ENCODE results near the gene MTR. TPM values are rescaled to one million over a fixed set of nuclear protein-coding genes. Genes with fewer than 3 reads are reported as not detected.
A peak's percentile ranks its signal among the peaks of the same experiment; 100 is the strongest.
"Not testable (repeated sequence)": the region's sequence is repeated elsewhere in the genome, so short reads cannot be mapped to it uniquely, and the experiment has no call there.

Gene MTR
- polyA plus RNA-seq, 12 donors, result 16.7 to 32.1 (median 23.8) TPM; not detected in 1

DNA sequence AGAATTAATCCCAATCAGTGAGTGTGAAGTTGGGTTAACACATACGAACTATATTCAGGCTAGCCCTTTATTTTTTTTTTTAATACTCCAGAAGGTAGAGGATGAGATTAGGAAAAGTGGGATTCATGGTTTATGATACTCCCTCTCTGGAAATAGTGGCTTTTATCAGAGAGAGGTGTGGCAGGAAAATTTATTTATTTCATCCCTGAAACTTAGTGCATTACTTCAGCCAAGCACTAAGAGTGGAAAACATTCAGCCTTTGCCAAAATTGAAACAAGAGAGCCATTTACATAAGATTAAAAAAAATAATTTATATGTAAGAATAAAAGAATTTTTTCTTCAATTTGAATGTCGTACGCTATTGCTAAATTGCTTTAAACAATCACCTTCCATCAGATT is 35.0 kb downstream of the MTR start:
- no peak for DNase-seq

DNA sequence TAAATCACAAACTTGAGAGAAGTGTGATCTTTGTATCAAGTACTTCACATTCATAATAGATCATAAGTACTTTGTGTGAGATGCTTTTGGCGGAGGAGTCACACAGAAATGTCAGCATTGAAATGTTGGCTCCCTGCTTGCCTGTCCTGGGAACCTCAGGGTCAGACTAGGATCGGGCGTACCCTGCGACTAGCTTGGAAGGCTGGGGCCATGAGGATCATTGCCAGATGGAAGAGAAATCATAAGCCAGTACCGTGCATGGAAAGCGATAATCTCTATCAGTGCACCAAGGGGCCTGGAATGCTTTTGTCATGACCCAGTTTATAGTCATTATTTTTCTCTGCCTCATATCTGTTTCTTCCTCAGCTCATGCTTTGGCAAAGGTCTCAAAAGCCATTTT is 35.5 kb downstream of the MTR start:
- DNase-seq, result no peak

DNA sequence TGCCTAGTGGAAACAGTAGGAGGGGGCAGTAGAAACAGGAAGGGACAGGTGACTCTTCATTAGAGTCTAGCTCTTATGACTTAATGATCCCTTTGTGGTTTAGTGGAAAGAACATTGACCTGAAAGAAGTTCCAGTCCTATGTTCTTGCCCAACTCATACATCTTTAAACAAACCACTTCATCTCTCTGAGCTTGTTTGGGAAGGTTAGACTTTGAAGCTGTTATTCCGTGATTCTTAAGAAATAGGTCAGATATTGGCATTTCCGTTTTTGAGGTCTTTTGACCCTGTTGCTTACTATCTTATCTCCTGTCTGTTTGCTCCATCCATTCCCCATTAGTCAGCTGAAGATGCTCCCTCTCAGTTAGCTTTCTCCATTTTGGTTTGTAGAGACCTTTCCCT is 38.5 kb downstream of the MTR start:
- DNase-seq, result no peak

DNA sequence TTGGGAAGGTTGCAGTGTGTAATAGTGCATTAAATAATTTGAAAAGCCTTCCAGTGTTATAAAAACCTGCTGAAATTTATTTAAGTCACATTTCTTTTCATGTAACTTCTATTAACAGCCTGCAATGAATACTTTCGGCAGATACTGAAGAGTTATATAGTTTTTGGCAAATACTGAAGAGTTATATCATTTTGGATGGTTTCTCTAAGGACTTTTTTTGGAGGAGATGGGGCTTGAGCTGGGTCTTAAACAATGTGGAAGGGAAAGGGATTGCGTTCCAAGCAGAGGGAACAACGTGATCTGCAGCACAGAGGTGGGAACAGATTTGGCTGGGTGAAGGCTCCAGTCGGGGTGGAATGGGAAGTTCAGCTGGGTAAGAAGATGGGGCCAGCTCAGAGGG is 39.8 kb downstream of the MTR start:
- DNase-seq, result no peak

DNA sequence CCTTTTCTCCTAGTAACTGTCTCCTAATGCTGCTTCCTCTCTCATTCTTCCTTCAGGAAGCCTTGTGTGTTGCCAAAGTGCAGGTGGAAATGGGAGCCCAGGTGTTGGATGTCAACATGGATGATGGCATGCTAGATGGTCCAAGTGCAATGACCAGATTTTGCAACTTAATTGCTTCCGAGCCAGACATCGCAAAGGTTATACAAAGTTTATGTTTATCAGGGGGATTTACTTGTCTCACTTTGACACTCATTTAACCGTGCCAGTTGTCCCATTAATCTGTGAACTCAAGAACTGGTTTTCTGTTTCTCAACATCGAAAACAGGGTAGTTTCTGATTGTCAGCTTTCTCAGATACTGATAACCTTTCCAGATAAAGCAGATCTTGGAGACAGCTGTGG is 40.4 kb downstream of the MTR start:
- no peak for DNase-seq

DNA sequence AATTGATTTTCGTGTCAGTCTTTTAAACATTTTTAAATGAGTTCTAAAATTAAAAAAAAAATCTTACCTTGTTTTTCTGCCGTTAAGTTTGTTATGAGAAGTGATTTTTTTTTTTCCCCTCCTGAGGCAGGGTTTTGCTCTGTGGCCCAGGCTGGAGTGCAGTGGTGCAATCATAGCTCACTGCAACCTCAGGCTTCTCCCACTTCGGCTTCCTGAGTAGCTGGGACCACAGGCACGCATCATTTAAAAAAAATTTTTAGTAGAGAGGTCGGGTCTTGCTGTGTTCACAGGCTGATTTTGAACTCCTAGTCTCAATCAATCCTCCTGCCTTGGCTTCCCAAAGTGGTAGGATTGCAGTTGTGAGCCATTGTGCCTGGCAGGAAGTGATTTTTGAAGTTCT is 41.1 kb downstream of the MTR start:
- no peak for DNase-seq

DNA sequence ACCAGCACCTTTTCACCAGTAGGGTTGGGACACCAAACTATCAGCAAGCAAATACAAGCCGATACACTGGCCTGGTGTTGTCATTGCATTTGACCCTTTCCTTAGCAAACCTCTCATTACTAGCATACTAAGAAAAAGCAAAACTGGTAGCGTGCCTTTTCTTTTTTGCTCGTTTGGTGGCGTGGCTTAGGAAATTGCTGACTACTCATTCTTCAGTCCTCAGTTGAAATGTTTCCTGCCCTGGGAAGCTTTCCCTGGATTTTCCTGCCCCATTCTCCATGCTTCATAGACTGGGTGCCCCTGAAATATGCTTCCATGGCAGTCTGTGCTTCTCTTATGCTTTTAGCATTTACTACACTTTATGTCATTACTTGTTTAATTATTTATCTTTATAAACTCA is 42.0 kb downstream of the MTR start:
- no peak for DNase-seq

DNA sequence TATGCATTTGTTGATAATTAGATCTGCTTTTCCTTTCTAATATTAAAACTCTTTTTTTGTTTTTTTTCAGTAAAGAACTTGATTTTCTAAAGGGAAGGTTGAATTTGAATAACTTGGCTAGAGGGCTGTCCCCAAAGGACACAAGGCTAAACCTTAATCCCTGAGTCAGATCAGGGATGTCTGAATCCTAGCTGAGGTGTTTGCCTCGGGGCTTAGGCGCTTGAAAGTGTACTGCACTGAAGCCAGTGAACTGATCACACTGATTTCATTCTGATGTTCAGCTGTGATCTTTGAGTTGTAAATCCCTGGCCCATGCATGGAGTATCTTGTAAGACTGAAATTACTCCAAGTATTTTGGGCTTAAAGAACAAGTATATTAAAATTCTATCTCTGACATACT is 42.8 kb downstream of the MTR start:
- no peak for DNase-seq

DNA sequence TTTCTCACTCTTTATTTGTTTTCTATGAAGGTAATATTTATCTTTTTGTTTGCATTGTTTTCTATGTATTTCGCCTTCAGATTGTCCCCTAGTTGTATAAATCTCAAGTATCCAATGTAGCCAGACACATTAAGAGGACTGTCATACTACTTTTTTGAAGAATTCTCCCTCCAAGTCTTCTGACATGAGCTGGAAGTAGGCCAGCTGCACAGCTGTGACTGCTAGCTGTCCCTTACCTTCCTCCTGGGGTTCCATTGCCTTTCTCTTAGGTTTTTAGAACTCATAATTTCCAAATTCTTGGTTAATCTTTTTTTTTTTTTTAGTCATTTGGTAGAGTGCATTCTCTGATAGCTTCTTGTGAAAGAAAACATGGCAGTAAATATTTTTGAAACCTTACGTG is 46.2 kb downstream of the MTR start:
- no peak for DNase-seq

DNA sequence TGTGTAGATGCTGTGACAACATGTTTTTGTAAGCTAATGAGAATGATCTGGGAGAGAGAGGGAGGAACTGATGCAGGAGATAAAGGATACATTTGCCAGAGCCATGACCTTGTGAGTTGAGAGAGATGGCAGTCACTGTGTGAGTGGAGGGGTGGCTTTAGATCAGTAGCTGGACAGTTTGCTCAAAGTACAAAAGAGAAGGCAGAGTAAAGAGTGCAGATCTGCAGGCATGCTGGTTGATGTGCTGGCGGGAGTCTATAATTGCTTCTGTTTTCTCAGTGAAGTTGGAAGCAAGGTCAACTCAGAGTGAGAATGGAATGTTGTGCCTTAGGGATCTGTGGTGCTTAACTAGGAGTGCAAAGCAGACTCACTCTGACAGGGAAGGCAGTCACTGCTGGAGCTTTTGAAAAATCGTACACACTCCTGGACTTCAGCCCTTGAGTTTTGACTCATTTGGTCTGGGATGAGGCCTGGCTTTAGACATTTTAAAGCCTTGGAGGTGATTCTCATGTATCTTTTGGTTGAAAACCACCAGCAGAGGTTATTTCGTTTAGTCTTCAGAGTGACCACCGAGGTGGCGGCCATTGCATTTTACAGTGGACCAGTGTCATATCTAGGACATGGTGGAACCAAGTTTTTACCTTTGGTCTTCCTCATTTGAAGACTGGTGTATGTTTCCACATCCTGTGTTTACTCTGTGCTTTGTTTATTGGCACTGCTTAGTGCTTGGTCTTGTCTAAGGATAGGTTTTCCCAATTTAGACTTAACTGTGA is 49.6 kb downstream of the MTR start:
- no peak for DNase-seq

DNA sequence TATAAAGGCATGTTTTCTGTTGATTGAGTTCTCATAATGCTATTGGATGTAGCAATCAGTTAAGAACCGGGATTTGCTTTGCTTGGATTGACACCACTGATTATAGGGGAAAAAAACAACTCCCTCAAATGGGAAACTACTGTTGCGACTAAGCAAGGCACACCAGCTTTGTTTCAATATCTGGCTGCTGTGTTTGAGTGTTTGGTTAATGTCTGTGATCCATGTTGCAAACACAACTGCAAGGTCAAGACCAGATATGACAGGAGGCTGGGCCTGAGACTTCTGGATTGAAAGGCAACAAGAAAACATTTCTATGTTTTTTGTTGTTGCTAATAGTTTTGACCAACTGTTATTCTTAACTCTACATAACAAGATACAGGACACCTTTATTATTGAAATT is 50.7 kb downstream of the MTR start:
- DNase-seq, result no peak

DNA sequence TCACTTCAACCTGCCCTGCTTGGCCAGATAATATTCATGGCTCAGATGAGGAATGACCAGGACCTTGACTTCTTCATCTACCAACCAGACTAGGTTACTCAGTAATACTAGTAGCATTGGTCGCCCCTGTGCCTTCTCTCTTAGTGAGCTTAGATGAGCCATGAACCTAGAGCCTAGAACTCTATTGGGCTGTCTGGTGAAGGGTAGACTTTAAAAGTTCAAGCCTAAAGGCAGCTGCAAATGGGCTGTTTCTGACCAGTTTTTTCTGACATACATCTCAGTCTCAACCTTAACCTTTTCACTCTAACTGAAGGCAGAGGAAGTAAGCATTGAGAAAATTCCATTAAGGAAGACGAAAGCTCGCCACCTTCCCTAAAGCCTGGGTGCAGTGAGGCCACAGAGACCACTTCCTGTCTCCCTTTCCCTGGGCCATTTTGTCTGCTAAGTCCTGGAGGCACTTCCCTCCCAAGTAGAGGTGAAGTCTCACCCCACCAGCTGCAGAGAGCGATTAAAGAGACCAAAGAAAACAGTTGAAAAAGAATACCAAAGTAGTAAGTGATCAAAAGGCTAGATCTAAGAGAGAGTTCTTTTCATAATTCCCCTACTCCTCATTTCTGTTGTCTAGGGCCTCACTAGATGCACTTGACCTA is 53.3 kb downstream of the MTR start:
- DNase-seq, result no peak

DNA sequence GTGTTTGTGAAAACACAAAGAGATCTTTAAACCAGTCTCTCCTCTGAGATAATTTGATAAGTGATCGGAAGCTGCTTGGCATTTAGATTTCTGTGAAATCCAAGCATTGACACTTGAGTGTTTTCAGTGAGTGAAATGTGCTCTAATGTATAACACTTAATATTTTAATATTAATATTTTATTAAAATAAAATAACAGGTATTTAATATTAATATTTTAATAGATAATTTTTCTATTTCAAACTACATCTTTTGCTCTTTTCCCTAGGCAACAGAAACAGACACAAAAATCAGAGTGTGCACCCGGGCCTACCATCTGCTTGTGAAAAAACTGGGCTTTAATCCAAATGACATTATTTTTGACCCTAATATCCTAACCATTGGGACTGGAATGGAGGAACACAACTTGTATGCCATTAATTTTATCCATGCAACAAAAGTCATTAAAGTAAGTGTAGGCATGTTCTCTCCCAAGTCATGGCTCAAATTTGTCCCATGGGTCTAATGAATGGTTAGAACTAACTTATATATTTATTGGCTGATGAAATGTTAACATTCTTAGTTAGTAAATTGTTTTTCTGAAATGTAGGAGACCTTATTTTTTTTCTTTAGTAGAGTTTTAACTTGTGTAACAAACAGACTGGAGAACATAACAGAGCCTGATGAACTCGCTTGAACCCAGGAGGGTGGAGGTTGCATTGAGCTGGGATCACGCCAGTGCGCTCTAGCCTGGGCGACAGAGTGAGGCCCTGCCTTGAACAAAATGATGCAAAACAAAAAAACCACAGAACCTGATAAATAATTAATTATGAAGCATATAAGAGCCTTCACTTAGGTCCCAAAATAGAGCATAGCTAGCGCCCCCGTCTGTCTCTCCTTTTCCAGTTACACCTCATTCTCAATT is 55.2 kb downstream of the MTR start:
- peak; percentile 32 for DNase-seq

DNA sequence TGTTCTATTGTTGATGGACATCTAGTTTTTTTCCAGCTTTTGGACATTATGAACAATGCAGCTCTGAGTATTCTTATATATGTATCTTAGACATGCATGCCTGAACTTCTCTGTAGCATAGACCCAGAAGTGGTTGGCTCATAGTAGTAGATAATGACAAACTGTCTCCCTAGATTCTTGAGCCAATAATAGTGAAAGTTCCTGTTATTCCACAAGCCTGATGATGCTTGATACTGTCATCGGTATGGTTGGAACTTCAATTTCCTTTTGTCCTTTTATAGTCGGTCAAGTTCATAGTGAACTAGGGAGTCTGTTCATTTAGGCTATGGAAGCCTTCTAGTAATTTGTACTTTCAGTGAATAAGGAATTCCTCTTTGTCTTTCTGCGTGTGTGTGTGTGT is 56.8 kb downstream of the MTR start:
- DNase-seq, result no peak

DNA sequence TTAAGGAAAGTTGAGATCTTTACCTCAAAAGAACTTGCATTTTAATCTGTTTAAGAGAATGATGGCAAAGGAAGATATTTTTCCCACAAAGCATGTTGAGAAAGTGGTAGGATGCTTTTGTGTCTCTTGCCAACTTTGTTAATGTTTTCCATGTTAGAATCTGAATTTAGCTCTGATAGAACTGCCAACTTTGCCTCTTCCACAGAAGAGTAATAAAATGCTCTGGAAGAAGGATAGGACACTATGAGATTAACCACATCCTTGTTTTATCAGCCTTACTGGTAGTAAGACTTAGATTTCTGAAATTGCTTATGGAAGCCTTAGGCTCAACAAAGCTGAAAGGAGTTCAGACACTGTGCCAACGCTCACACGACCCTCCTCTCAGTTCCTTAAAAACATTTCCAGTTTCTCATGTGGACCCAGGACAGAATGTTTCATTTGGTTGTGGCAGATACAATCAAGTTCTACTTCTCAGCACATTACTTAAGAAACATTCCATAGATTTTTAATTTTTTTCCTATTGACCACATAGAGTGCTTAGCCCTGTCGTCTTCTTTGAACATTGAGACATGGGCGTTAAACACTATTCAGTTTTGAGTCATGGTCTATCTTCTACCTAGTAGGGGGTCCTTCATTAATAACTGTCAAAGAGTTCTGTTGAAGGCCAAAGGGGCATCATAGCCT is 59.0 kb downstream of the MTR start:
- DNase-seq, result no peak

DNA sequence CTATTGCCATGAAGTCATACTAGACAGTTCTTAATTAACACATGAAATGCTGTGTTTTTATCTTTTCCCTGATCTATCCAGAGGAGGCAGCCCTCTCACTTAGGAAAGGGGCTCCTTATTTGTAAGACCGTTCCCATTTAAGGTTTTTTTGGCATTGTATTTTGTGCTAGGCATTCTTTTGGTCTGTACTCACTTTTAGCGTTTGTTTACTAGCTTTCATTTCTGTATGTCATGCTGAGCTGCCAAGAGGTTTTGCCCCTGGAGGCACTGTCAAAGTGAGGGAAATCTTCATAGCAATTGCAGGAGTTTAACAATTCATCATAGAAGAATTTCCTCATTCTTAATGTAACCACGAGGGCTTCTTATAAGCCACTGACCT is 59.5 kb downstream of the MTR start:
- DNase-seq, result no peak

DNA sequence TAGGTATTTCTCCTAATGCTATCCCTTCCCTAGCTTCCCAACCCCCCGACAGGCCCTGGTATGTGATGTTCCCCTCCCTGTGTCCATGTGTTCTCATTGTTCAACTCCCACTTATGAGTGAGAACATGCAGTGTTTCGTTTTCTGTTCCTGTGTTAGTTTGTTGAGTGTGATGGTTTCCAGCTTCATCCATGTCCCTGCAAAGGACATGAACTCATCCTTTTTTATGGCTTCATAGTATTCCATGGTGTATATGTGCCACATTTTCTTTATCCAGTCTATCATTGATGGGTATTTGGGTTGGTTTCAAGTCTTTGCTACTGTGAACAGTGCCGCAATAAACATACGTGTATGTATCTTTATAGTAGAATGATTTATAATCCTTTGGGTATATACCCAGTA is 61.6 kb downstream of the MTR start:
- not testable (repeated sequence) for DNase-seq

DNA sequence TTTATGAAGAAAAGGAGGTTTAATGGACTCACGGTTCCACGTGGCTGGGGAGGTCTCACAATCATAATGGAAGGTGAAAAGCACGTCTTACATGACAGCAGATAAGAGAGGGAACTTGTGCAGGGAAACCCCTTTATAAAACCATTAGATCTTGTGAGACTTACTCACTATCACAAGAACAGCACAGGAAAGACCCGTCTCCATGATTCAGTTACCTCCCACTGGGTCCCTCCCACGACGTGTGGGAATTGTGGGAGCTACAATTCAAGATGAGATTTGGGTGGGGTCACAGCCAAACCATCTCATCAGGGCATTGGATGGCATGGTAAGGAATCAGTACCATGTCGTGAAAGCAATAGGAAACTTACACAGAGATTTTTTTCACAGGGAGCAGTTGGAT is 63.1 kb downstream of the MTR start:
- DNase-seq, result no peak

DNA sequence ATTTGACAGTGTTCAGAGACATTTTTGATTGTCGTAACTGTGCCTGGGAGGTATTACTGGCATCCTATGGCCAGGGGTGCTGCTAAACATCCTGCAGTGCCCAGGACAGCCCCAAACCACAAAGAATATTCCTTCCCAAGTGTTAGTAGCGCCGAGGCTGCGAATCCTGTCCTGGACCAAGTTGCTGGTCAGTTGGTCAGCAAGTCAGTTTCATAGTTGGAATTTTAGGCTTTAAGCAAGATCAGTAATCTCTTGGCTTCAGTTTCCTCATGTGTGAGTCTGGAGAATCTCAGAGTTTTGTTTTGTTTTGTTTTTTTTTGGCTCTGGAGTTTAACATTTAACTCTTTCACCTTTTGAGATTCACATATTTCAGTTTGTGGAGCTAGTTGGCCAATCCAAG is 65.0 kb downstream of the MTR start:
- no peak for DNase-seq

DNA sequence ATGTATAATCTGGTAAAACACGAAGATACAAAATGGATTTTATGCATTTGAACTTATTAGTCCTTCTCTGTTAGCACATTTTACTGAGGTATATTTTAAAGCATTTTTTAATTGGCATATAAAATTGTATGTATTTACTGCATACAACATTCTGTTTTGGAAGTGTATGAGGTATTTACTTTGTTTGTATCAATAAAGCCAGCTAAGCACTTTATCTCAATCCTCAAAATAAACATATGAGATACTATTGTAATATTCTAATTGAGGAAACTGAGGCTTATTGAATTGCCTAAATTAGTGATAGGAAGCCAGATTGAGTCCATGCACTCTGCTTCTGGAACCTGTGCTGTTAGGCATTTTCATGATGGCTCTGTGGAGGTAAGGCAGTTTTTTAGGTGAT is 65.6 kb downstream of the MTR start:
- no peak for DNase-seq

DNA sequence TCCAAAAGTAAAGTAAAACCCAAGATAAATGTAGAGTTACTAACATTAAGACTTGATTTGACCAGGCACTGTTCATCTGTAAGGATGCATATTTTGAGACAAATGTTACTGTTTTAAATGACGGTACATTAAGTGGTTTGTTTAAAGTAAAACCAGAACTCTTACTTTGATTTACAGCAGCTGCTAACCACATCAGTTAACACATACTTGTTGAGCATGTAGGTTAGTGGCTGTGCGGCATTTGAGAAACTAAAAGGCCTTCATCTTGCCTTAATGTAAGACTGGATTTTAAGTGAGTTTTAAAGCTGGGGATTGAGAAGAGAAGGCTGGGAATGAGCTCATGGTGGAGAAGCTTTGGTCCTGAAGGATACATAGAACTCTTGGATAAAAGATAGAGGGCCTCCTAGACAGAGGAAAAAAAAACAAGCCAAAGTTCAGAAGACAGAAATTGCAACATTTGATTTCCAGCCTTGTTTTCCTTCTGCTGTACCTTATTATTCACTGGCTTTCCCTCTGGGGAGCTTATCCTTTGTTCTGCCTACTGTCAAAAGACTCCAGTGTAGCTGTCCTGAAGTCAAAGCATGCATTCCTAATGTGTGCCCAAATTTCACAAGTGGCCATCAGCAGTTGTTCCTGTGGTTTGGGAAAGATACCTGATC is 66.6 kb downstream of the MTR start:
- DNase-seq, result no peak

DNA sequence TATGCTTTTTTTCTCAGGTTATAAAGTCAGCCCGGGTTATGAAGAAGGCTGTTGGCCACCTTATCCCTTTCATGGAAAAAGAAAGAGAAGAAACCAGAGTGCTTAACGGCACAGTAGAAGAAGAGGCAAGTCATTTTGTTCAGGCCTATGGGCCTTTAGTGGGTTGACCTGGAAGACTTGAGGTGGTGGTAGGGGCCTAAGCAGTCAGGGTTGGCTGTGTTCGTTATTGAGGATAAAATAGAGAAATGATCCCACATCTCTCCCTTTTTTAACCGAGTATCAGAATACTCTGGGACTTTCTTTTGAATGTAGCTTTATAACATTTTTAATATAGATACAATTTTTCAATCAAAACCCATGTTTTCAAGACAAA is 67.1 kb downstream of the MTR start:
- DNase-seq, result no peak

Measured in muscle of arm (tissue), 12 donors.